ENCODE measurements around the gene TRIM71.

DNA sequence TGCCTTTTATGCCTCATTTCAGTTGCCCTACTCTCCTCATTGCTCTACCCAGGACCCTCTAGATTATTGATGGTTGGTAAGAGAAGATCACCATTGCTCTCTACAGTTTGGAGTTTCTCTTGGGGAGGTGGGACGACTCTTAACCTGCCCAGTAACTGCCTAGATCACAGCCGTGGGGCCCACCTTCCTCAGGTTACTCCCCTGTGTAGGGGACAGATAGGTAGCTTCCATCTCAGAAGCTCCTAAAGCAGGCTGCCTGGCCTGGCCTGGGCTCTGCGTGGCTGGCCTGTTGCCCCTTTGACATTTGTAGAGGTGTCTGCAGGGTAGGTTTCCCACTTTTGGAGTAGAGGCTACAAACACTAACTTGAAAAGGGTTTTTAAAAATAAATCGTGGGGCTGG, 42.7 kb downstream of the TRIM71 start:
- no peak for TF ChIP-seq POLR2A (IDR thresholded peaks at IDR 0.05; ENCODE audit: low read length)
- no peak for TF ChIP-seq GATA1 (IDR thresholded peaks at IDR 0.05; ENCODE audit: low read depth, low read length)
